Activated naive CD8-positive, alpha-beta T cell treated with anti-CD3 and anti-CD28 coated beads, Interleukin-2, amount 10 ng/mL, durations not matched to agents 7 days and 5 days (primary cell): ENCODE measurements around the gene SLC22A2. TPM values are rescaled to one million over a fixed set of nuclear protein-coding genes. Genes with fewer than 3 reads are reported as not detected.

Experiments used
- ATAC-seq: fragments of 150-1000 bp; cut with Tn5 transposase; one replicate; pipeline ENCODE4 v1.10.0; 2021; ENCODE audit warnings: low read depth, moderate library complexity
- POLR2A ChIA-PET: fragments of 350-600 bp; sonication (Branson Sonifier 250); formaldehyde crosslinking; loops from one replicate; lab custom pipeline; 2021; ENCODE audit warnings: antibody characterized with exemption; lab: Charles Lee
- DNase-seq: peaks from one replicate; pipeline ENCODE4 v3.0.0; 2021
- H3K27ac Mint-ChIP-seq: one replicate; pipeline ENCODE4 v1.8.0; 2022; ENCODE audit warnings: mild to moderate bottlenecking, mixed read lengths
- H3K27me3 Mint-ChIP-seq: one replicate; pipeline ENCODE4 v1.8.0; 2022; ENCODE audit warnings: mild to moderate bottlenecking, moderate library complexity, mixed read lengths
- H3K36me3 Mint-ChIP-seq: one replicate; pipeline ENCODE4 v1.8.0; 2021; ENCODE audit warnings: mild to moderate bottlenecking, mixed read lengths
- H3K4me1 Mint-ChIP-seq: one replicate; pipeline ENCODE4 v1.8.0; 2021; ENCODE audit warnings: mixed read lengths
- H3K4me3 Mint-ChIP-seq: one replicate; pipeline ENCODE4 v1.8.0; 2022; ENCODE audit warnings: mild to moderate bottlenecking, moderate library complexity, mixed read lengths
- H3K9me3 Mint-ChIP-seq: one replicate; pipeline ENCODE4 v1.8.0; 2021; ENCODE audit warnings: mixed read lengths
- total RNA-seq, 2 experiments: library from RNA; stranded (reverse); gene quantifications; one replicate each; pipeline ENCODE4 v1.2.3, GENCODE V29; 2021

SLC22A2 gene
- total RNA-seq, 2 experiments from 2014 or later = not detected

DNA sequence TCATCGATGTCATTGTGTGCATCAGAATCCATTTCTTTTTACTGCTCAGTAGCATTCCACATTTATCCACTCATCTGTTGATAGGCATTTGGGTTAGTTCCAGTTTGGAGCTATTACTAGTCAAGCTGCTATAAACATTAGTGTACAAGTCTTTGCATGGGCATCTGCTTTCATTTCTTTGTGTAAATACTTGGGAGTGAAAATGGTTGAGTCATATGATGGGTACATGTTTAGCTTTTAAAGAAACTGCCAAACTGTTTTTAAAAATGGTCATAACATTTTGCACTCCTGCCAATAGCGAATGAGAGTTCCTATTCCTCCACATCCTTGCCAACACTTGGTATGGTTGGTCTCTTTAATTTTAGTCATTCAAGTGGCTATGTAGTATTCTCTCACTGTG lies 21.2 kb upstream of the SLC22A2 start:
- Mint-ChIP-seq H3K4me1 (no peaks in the 10 kb centered on the region), H3K27me3 (peaks cover 27% of the 10 kb centered on the region)

DNA sequence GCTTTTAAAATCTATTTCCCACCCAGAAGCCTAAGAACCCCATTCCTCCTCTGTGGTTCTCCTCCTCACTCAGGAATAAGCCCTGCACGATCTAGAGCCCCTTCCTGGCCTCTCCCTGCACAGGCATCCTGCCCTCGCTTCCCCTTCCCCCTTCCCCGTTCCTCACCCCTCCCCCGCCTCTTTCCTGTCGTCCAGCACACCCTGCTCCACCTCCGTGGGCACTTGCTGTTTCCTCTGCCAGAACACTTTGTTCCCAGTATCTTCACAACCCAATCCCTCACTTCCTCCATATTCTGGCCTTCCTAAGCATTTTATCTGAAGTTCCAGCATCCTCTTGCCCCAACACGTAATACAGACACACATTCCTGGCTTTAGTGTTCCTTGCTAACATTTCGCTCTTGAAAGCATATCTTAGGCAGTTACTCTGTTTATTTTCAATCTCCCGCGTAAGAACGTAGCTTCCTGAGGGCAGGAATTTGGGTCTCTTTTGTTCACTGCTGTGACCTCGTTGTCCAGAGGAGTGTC lies 20.2 kb upstream of the SLC22A2 start:
- Mint-ChIP-seq H3K9me3 (no peaks in the 10 kb centered on the region), H3K36me3 (no peaks in the 10 kb centered on the region), H3K27me3 (peaks cover 27% of the 10 kb centered on the region), H3K27ac (no peak overlapping the region), H3K4me1 (no peaks in the 10 kb centered on the region), H3K4me3 (no peak overlapping the region)
- POLR2A ChIA-PET = no interaction called here
- DNase-seq = no peak
- ATAC-seq = no peak

More for the DNA sequence above, 21.2 kb upstream of the SLC22A2 start:
- ATAC-seq (no peak), DNase-seq (no peak)
- no peak overlapping the region for H3K4me3 Mint-ChIP-seq
- H3K27ac Mint-ChIP-seq = no peak overlapping the region
- no peaks in the 10 kb centered on the region for H3K36me3 Mint-ChIP-seq
- H3K9me3 Mint-ChIP-seq = no peaks in the 10 kb centered on the region
- POLR2A ChIA-PET = no interaction called here

DNA sequence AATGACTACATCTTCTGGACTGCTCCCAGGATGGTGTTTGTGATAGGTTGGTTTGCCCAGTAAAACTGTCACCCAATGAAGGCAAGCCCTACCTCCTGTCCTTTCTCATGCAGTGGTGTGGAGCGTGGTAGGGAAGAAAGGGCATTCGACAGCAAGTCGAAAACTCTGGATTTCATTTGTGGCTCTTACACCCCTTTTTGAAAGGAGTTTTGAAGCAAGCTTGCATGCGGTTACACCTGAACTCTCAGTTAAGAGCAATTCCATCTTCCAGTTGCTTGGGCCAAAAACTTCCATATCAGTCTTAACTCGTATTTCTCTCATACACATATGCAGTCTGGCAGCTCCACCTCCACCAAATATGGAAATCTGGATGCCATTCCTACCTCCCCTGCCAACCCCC lies 19.7 kb upstream of the SLC22A2 start:
- Mint-ChIP-seq H3K27ac (no peak overlapping the region), H3K4me3 (no peak overlapping the region), H3K27me3 (peaks cover 25% of the 10 kb centered on the region), H3K4me1 (no peaks in the 10 kb centered on the region), H3K36me3 (no peaks in the 10 kb centered on the region), H3K9me3 (no peaks in the 10 kb centered on the region)
- POLR2A ChIA-PET = no interaction called here
- DNase-seq (no peak), ATAC-seq (no peak)

DNA sequence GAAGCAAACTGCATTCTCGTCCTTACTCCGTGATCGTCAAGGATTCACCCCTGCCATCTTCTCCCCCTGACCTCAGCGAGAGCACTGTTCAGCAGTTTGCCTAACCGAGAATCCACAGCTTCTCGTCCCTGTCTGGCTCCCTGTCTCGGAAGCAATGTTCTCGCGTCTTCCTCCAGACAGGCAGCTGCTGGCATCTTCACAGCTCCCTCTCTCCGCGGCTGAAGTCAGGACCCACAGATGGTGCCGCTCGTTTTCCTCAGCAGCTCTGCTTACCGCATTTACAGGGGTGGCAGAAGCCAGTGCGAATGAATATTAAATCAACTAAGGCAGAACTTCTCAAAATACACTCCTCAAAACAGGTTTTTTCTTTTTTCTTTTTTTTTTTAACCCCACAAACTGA lies 18.9 kb upstream of the SLC22A2 start:
- no peak for DNase-seq
- POLR2A ChIA-PET = no interaction called here
- no peaks in the 10 kb centered on the region for H3K9me3 Mint-ChIP-seq
- no peak for ATAC-seq
- H3K4me1 Mint-ChIP-seq = no peaks in the 10 kb centered on the region
- H3K4me3 Mint-ChIP-seq = no peak overlapping the region
- H3K36me3 Mint-ChIP-seq = no peaks in the 10 kb centered on the region
- no peak overlapping the region for H3K27ac Mint-ChIP-seq
- peaks cover 18% of the 10 kb centered on the region for H3K27me3 Mint-ChIP-seq

DNA sequence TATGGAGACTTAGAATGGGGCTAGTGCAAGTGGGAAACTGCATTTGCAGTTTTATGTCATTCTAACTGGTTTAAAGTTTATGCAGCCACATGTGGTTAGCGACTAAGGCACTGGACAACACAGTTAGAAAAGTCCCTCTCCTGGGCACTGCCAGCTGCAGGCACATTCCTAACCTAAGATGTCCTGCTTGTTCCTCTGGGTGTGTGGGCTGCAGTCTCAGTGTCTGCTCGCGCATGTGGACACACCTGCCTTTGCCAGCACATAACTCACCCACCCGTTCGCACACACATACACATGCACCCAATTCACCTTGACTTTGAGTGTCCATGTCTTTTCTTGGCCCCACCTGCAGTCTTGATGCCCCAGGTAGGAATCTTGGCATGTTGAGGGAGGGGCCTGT lies 18.5 kb upstream of the SLC22A2 start:
- ATAC-seq = no peak
- Mint-ChIP-seq H3K4me3 (no peak overlapping the region), H3K27me3 (peaks cover 15% of the 10 kb centered on the region), H3K4me1 (no peaks in the 10 kb centered on the region), H3K36me3 (no peaks in the 10 kb centered on the region), H3K9me3 (no peaks in the 10 kb centered on the region), H3K27ac (no peak overlapping the region)
- DNase-seq = no peak
- POLR2A ChIA-PET = no interaction called here

DNA sequence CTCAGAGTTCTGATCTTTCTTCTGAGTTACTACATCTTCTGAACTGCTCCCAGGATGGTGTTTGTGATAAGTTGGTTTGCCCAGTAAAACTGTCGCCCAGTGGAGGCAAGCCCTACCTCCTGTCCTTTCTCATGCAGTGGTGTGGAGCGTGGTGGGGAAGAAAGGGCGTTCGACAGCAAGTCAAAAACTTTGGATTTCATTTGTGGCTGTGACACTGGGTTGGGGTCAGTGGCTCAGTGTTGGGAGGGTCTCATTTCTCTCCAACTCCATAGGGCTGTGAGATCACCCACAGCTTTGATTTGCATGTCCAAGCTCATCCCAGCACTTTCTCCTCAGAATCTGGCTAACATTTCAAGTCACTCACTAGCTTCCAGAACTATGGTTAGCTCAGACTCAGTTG lies 17.5 kb upstream of the SLC22A2 start:
- no peak for DNase-seq
- Mint-ChIP-seq H3K4me1 (no peaks in the 10 kb centered on the region), H3K27me3 (peaks cover 18% of the 10 kb centered on the region), H3K27ac (peak overlapping the region; percentile 36), H3K9me3 (no peaks in the 10 kb centered on the region), H3K36me3 (no peaks in the 10 kb centered on the region), H3K4me3 (no peak overlapping the region)
- no peak for ATAC-seq
- POLR2A ChIA-PET = no interaction called here

DNA sequence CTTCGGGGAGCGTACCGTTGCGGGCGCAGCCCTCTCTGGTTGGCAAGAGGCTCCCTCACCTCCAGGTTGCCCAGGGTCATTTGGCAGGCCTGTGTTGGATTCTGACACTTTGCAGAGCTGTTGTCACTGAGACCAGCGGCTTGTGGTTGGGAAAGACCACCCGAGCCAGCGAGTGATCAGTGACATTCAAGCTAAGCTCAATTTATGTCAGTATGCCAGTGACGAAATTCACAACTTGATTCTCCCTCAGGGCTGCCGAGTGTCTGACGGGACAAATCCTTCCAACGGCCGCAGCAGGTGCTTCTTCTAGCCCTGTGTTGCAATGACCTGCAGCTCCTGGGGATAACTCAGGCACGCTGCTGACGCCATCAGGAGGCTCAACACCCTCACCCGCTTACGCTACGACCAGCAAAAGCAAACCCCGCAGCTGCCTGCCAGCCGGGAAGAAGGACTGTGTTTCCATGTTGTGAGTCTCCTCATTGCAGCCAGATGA lies 16.9 kb upstream of the SLC22A2 start:
- H3K36me3 Mint-ChIP-seq = no peaks in the 10 kb centered on the region
- no peaks in the 10 kb centered on the region for H3K9me3 Mint-ChIP-seq
- no peaks in the 10 kb centered on the region for H3K4me1 Mint-ChIP-seq
- H3K4me3 Mint-ChIP-seq = no peak overlapping the region
- no peak for DNase-seq
- ATAC-seq = no peak
- peaks cover 19% of the 10 kb centered on the region for H3K27me3 Mint-ChIP-seq
- POLR2A ChIA-PET = no interaction called here
- no peak overlapping the region for H3K27ac Mint-ChIP-seq

DNA sequence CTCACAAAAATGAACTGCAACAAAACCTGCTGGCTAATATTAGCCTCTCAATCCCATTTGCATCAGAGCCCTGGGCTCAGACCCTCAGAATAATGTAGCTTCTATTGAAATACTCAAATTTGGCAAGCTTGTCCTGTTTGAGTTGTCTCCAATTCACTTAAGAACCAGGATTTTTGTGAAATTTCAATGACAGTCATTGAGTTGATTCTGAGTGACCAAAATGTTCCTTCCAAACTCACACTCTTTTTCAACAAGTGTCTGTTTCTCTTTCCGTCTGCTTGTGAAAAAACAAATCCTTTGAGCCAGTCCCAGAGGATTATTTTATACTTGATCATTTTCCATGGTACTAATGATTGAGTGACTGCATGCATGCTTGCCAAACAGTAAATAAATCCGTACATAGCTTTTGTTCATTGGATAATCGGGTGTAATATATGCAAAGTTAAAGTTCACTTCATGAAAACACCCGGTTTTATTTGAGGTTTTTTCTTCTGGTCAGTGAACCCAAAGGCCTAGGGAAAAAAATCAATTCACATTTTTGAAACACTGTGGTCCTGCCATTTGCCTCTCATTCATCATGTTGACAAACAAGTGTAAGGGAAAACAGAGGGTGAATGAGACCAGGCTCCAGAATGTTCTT lies 16.4 kb upstream of the SLC22A2 start:
- Mint-ChIP-seq H3K27me3 (peaks cover 21% of the 10 kb centered on the region), H3K27ac (no peak overlapping the region), H3K9me3 (no peaks in the 10 kb centered on the region), H3K36me3 (no peaks in the 10 kb centered on the region), H3K4me3 (no peak overlapping the region), H3K4me1 (no peaks in the 10 kb centered on the region)
- no peak for ATAC-seq
- DNase-seq = no peak
- POLR2A ChIA-PET = no interaction called here

DNA sequence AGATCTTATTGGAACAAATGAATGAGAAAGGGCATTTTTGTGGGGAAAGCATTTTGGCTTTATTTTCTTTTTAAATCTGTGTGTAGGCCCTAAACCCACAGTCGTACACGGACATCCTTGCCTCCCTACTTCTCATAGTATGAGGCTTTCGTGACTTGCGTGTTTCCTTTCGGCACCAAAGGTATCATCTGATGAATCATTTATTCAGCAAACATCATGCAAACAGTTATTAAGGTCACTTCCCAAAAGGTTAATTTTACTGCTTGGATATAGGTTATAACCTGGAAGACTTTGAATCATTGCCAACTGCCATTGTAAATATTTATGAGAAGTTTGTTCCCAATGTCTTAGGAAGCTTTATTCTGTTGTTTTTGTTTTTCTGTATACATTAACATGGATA lies 15.1 kb upstream of the SLC22A2 start:
- ATAC-seq = no peak
- POLR2A ChIA-PET = no interaction called here
- no peak overlapping the region for H3K27ac Mint-ChIP-seq
- H3K36me3 Mint-ChIP-seq = no peaks in the 10 kb centered on the region
- DNase-seq = no peak
- H3K27me3 Mint-ChIP-seq = peaks cover 18% of the 10 kb centered on the region
- no peaks in the 10 kb centered on the region for H3K4me1 Mint-ChIP-seq
- no peak overlapping the region for H3K4me3 Mint-ChIP-seq
- no peaks in the 10 kb centered on the region for H3K9me3 Mint-ChIP-seq

DNA sequence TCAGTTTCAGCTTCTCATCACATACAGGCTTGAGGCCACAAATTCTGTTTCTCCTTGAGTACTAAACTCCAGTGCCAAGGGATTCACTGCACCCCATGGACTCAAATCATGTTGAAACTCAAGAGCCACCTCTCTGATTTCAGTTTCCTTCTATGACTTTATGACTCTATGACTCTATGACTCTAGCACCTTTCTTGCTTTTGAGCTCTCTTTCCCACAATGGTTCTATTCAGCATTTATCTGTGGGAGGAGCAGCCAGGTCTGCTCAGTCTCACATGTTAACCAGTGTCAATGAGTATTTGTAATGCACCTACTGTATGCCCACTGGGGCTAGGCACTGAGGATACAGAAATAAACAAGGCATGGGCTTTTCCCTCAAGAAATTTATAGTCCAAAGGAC lies 14.6 kb upstream of the SLC22A2 start:
- no peaks in the 10 kb centered on the region for H3K36me3 Mint-ChIP-seq
- no peak for DNase-seq
- H3K27me3 Mint-ChIP-seq = peaks cover 16% of the 10 kb centered on the region
- H3K27ac Mint-ChIP-seq = no peak overlapping the region
- H3K4me3 Mint-ChIP-seq = no peak overlapping the region
- no peak for ATAC-seq
- POLR2A ChIA-PET = no interaction called here
- no peaks in the 10 kb centered on the region for H3K9me3 Mint-ChIP-seq
- no peaks in the 10 kb centered on the region for H3K4me1 Mint-ChIP-seq

DNA sequence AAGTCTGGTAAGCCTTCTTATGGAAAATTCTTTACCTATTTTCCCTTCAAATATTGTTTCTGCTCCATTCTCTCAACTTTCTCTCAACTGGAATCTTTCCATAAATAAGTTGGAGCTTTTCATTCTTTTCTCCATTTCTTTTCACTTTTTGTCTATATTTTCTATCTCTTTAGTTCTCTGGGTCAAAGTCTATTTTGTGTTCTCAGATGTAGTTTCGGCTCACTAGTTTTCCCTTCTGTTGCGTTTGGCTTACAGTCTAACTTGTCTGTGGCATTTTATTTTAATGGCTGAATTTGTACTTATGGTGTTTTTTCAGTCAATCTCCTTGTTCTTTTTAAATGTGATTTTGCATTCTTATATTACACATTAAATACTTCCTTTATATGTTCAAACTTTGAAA lies 14.1 kb upstream of the SLC22A2 start:
- Mint-ChIP-seq H3K36me3 (no peaks in the 10 kb centered on the region), H3K27ac (no peak overlapping the region), H3K4me3 (no peak overlapping the region), H3K4me1 (no peaks in the 10 kb centered on the region), H3K9me3 (no peaks in the 10 kb centered on the region), H3K27me3 (peaks cover 18% of the 10 kb centered on the region)
- POLR2A ChIA-PET = no interaction called here
- no peak for ATAC-seq
- DNase-seq = no peak

DNA sequence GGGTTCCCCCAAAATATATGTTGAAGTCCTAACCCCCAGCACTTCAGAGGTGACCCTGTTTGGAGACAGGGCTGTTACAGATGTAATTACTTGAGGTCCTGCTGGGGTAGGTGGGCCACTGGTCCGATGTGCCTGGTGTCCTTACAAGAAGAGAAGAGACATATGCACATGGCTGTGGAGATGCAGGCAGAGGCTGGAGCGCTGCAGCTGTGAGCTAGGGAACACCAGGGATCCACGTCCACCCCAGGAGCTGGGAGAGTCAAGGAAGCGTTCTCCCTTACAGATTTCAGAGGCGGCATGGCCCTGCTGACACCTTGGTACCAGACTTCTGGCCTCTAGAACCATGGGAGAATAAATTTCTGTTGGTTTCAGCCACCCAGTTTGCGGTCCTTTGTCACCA lies 11.7 kb upstream of the SLC22A2 start:
- no peak for ATAC-seq
- H3K27ac Mint-ChIP-seq = no peak overlapping the region
- POLR2A ChIA-PET = no interaction called here
- no peak overlapping the region for H3K4me3 Mint-ChIP-seq
- H3K36me3 Mint-ChIP-seq = no peaks in the 10 kb centered on the region
- DNase-seq = no peak
- peaks cover 12% of the 10 kb centered on the region for H3K27me3 Mint-ChIP-seq
- H3K9me3 Mint-ChIP-seq = no peaks in the 10 kb centered on the region
- H3K4me1 Mint-ChIP-seq = peaks cover 7% of the 10 kb centered on the region

DNA sequence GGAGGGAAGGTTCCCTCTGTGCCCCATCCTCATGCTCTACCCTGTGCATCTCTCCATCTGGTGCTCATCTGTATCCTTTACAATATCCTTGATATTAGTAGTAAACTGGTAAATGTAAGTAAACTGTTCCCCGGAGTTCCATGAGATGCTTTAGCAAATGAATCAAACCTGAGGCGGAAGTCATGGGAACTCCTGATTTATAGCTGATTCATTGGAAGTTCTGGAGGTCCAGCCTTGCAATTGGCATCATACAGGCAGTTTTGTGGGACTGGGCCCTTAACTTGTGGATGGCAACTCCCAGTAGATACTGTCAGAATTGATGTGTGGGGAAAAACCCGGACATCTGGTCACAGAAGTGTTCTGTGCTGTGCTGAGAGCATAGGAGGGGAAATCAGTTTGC lies 11.2 kb upstream of the SLC22A2 start:
- no peak overlapping the region for H3K4me3 Mint-ChIP-seq
- no peak for DNase-seq

DNA sequence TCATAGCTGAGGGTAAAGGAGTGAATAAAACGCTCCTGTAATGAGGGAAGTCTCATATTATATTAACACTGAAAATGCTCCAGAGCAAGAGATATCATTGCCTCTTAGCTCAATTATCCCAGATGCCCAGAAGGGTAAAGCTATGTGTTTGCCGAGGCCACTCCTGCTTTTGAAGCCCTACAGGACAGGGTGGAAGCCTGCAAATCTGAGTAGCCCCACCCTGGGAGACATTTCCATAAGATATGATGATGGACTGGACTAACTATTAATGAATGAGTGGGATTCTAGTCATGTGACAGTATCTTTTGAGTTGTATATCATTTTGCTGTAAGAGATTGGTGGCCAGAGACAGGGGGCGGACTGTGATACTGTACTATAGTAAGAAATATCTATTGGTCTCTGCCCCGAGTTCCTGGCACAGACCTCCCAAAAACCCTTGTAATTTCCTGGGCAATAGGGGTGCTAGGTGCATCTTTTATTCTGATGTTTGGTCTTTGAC lies 10.5 kb upstream of the SLC22A2 start:
- POLR2A ChIA-PET = no interaction called here
- Mint-ChIP-seq H3K36me3 (no peaks in the 10 kb centered on the region), H3K4me3 (no peak overlapping the region), H3K4me1 (peaks cover 7% of the 10 kb centered on the region), H3K27ac (no peak overlapping the region), H3K9me3 (no peaks in the 10 kb centered on the region), H3K27me3 (peaks cover 16% of the 10 kb centered on the region)
- DNase-seq = no peak
- no peak for ATAC-seq

More for the DNA sequence above, 11.2 kb upstream of the SLC22A2 start:
- Mint-ChIP-seq H3K27ac (no peak overlapping the region), H3K4me1 (peaks cover 7% of the 10 kb centered on the region), H3K27me3 (peaks cover 11% of the 10 kb centered on the region), H3K9me3 (no peaks in the 10 kb centered on the region), H3K36me3 (no peaks in the 10 kb centered on the region)
- no peak for ATAC-seq
- POLR2A ChIA-PET = no interaction called here
